HG02852 (cell line): Measurements from ENCODE around the gene DBH.

ENCODE experiments used
- ATAC-seq: cut with Tn5 transposase; IDR thresholded peaks from one replicate; pipeline ENCODE4 v1.9.1; 2021; ENCODE audit warnings: mild to moderate bottlenecking, moderate library complexity; ENCODE audit not compliant: unreplicated experiment

The DBH gene

DNA sequence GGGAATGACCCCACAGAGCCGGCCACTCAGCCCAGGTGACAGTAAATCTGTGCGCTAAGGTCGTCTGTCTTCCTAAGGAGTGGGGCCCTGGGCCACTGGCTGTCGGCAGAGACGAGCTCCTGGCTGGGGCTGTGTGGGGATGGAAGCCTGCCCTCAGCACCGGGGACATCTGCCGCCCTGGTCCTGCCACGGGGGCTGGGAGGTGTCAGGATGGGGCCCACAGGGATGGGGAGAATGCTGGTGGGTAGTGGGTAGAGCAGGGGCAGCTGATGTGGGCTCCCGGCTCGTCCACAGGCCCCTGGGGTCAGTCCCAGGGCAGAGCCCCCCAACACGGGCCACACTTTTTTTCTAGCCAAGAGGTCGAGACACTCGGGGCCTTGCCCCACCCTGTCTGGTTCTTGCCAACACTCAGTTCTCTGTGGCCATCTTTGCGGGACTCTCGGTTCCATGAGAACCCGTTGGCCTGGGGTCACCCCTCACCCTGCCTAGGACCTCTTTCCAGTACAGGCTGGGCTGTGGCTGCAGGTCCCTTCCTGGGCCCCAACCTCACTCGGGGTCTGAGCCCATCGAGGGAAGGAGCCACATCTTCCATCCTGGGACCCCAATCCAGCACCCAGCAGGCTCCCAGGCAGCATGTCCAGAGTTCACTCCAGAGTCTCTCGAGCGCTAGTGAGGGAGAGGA lies 45.0 kb downstream of the DBH start:
- no peak for ATAC-seq

DNA sequence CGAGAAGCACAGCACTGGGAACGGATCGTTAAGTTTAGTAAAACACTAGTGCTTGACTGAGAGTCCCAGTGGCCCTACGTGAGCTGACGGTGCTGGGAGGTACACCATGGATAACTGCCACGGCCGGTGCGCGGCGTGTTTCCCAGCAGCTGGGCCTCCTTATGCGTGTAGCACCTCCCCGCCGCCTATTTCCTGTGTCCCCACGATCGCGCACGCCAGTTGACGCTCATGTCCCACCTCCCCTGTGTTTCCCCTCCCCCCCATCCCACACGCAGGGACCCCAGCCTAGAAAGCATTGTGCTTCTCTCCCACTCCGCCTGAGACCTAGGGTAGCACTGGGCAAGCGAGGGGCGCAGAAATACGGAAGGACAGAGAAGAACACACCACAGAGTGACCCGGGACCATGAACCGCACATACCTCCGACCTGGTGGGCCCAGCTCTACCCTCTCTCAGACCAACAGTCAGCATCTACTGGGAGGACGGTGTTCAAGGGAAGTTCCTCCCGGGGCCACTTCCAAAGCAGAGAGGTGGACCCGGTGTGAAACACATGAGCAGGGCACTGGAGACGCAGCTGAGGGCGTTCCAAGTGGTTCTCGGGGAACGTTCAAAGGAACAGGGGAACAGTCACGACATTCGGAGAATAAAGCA lies 45.6 kb downstream of the DBH start:
- ATAC-seq: no peak

DNA sequence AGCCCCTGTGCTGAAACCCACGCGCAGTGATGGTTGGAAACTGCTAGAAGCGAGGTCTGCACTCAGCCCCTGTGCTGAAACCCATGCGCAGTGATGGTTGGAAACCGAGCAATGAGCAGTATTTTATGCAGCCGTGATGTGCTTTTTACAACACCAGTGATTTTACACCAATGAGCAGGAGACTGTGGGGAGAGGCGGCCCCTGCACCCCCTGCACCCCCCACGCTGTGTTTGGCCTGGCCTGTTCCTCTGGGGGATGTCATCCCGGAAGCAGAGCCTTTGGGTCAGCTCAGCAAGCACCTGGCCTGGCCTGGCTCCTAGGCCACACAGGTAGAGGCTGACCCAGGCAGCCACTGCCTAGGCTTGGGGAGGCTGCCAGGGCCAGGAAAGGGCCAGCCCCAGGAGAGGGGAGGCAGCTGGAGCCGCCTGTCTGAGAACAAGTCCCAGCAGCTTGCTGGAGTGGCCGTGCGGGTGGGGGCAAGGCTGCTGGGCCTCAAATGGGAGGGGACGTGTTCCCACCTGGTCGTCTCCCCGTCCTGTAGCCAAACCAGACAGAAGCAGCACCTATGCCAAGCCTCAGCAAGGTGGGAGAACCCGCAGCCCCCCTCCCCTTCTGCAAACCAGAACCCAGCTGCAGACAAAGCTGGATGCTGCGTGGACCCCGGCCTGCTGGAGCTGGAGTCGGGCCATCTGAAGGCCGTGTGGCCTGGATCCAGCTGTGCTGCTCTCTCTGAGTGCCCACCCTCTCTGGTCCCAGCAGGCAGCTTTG lies 46.8 kb downstream of the DBH start:
- no peak for ATAC-seq

DNA sequence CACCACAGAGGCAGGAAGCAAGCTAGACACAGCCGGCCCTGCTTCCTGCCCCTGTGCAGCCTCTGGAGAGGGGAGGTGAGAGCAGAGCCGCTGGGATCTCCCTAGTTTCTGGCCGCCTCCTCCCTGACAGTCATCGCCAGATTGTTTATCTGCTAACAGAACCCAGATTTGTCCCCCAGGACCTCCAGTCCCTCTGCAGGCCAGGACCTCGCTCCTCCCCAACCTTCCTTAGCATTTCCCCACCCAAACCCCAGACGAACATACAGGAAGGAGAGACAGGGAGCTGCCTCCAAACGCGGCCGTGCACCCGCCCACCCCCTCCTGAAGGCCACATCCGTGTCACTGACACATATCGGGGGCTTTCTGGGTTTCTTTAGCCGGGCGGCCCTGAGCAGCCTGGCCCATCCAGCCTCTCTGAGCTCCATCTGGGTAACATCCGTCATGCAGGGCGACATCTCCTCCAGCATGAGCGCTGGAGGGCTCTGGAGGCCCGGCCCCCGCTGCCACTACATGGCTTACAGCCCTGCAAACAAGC lies 47.5 kb downstream of the DBH start:
- no peak for ATAC-seq

DNA sequence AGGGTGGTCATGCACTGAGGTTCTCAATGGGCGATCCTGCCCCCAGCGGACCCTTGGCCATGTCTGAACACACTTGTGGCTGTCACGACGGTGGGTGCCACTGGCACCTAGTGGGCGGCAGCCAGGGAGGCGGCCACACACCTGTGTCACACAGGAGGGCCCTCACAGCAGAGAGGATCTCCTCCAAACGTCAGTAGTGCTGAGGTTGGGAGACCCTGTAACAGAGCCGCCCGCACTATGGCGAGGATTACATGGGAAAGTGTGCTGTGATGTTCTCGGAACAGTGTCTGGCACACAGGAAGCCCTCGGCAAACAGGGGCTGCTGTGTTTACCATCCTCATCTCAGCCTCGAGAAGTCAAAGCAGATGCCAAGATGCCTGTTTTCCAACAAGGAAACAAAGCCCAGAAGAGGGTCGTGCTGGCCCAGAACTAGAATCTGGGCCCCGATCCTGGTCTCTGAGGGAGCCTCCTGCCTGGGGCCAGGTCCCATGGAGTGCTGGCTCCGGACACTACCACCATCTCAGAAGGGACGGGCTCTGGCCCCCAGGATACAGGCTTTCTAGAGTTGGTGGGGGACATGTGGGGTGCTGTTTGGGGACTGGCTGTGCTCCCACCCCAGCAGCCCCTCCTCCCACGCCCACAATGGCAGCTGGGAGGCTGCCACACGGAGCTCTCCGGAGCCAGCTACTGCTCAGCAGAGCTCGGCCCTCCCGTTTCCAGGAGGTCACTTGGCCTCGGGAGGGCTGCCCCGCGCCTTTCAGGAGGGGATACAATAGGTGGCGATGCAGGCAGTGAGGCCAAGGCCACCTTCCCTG lies 48.2 kb downstream of the DBH start:
- no peak for ATAC-seq

DNA sequence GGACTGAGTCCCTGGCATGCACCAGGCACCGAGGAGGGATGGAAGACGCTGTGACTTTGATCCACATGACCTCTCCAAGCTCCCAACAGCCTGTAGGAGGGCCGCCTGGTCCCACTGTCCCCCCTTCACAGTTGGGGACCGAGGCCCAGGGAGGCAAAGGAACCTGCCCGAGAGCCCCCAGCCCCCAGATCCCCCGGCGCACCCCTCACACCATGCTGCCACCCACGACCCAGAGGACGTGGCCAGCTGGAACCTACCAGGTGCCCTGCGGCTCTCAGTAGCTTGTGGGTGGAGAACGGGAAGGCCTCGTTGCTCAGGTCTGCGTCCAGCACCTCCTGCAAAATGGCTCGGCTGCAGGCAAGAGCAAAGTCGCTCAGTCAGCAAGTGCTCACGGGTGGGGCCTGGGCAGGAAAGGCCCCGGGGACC lies 48.8 kb downstream of the DBH start:
- ATAC-seq: no peak

DNA sequence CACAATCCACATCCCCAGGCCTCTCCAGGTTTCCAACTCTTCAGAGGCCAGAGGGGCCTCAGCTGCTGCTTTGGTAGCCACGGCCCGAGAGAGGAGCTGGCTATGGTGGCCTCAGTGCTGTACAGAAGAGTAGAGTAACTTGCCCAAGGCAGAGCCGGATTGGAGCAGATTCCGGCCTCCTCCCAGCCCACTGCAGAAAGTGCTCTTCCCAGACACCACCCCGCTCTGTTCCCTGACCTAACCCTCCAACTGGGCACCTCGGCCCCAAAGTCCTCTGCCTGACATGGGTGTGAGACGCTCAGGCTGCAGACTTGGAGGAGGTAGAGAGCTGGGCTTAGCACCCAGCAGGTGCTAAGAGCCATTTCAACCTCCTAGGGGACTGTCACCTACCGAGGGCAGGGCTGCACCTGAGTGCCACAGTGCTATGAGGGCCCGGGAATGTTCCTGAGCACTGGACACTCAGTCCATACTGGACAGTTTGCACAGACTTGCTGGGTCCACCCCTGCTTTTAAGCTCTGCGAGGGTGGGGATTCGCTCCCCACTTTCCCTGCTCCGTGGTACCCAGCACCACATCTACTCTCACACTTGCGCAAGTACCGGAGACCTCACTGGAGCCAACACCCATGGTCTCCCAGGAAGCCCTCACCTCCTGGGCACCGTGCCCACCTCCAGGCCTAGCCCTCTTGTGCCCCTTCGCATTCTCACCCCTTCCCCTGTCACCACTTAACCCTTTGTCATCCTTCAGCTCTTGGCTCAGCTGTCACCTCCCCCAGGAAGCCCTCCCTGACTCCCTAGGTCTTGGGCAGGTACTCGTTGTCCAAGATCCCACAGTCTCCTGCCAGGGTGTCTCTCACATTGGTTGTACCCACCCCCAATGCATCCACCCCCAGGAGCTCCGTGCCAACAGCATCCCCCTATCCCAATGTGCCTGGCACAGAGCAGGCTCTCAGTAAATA lies 49.8 kb downstream of the DBH start:
- no peak for ATAC-seq

DNA sequence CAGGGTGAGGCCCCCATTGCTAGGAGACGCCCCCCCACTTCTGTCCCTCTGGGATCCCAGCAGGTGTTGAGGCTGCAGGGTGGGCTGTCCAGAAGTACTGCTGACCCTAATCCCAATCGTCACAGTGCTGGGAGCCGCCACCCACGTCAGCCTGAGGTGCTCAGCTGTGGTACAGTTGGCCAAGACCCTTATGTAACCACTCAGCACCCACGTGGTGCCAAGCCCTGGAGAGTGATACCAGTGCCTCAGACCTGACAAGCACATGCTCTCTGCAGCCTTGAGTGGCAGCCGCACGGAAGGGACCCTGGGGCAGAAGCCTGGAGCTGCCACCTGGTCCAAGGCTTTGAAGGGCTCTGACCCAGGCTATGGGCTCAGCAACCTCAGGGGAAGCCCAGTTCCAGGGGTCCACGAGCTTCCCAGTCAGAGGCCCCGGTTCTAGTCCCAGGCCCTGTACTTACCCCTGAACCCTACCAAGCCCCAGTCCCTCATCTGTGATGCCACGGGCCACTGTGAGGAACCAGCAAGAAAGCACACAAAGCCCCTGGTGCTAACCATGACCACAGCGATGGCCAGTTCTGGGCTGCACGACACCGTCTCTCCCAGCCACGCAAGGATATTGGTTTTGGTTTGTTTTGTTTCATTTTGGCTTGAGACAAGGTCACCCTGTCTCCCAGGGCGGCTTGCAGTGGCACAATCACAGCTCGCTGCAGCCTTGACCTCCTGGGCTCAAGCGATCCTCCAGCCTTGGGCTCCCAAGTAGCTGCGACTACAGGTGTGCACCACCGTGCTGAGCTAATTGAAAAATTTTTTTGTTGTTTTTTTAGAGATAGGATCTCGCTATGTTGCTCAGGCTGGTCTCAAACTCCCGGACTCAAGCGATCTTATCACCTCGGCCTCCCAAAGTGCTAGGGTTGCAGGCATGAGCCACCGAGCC lies 50.7 kb downstream of the DBH start:
- ATAC-seq: no peak

DNA sequence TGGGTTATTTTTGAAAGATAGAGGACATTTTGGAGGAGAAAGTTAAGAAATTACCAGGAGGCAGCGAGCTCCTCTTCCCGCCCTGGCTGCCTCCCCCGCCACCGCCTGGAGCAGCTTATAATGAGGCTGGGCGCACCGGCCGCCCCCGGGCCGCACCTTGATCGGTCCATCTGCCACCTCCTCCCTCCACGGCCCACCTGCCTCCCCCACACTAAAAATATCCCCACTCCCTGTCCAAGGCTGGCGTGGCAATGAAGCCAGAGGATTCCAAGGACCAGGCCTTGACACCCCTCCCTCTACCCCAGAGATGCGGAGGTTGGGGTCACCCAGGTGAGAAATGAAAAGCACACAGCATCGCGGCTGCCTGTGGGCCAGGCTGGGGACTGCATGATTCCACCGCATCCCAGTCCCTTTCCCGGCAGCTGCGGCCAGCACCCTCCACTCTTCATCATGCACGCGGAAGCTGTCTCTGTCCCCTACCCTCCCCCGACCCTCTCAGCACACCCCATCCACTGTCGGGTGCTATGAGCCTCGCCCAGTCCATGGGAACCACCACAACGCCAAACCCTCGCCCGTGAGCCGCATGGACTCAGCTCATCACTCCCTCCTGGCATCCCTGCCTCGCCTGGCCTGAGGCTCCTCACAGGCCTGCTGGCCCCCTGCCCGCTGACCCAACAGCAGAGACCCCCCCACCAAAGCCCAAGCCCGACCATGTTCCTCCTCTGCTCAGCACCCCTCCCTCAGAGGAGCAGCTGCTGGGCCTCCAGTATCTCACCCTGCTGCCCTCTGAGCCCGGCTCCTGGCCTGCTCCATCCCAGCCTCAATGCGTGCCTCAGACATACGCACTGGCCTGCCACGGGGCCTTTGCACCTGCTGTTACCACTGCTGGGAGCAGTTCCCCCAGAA lies 51.9 kb downstream of the DBH start:
- no peak for ATAC-seq

DNA sequence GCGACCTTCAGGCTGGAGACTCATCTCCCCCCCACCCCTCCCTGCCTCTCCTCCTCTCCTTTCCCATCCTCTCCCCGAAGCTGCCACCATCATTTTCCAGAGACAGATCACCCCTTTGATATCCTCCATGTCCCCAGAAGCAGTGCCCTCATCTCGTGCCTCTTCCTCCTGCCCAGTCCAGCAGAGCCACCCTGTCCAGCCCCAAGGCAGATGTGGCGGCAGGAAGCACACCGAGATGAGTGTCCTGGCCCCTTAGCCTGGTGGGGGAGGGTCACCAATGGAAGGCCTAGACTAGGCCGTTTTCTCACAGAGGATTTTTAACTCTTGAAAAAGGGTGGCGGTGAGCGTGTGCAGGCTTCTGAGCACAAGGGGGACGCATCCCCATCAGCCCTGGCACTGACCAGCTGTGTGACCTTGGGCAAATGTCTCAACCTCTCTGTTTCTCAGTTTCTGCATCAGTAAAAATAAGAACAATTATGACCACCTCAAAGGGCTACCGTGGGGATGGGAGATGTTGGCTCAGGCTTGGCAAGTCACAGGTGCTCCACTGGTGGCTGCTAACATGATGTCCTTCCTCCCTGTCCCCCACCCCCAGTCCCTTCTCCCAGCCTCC lies 53.1 kb downstream of the DBH start:
- ATAC-seq: no peak

DNA sequence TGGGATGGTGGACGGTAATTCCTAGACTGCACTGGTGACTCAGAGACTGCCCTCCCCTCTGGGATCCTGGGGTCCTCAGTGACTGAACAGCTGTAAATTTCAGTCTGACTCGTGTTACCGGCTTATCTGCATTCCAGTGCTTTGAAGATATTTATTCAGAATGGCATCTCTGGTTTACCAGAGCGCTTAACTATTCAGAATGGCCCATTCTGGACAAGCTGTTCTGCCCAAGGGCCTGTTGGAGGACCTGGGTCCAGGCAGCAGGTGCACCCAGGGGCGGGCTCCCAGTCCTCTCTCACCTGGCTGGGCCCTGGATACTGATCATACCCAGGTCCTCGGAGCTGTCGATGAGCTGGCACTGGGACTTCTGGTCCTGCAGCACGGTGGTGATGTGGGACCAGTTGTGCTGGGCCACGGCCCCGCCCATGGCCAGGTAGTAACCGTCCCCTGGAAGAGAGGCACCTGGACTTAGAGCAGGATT lies 54.0 kb downstream of the DBH start:
- no peak for ATAC-seq

DNA sequence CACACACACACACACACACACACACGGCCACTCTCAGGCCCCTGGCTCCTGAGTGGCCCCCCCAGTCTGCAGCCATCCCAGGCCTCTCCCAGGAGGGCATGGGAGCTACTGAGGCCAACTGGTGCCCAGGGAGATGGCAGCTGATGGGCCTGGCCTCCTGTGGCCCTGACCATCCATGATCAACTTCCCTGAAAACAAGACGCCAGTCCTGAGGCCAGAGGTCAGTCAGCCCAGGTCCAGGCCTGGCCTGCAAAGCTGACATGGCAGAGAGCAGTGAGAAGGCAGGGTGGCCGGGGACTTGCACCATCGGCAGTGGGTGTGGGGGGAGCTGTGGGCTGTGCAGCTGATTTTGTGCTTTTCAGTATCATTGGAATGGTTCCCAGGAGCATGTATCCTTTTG lies 55.0 kb downstream of the DBH start:
- no peak for ATAC-seq

DNA sequence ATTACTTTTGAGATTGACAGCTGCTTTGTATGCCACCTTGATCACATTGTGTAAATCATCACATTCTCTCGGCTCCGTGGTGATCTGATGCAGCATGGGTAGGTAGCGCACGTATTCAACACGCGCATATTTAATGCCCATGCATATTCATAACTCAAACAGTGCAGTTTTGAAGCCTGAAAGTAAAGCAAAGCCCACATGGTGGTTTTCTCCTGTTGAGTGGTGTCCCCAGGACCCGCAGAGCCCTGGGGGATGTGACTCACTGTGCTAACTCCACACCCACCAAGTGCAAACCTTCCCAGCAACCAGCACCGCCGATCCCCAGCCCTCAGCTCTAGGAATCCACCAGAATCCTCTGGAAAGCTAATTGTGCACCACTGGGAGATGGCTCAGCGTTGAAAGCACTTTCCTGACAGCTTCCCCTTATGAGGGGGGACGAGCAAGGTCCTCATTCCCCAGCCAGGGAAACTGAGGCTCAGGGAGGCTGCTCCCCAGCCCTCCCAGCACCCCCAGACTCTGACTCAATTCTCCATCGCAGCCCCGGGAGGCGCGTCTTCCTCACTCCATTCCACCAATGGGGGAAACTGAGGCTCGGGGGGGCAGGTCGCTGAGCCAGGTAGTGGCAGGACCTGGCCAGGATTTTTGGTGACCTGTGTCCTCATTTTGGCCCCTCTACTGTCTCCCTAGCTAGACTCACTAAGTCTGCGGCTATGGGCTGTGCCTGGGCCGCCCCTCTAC lies 55.6 kb downstream of the DBH start:
- no peak for ATAC-seq

DNA sequence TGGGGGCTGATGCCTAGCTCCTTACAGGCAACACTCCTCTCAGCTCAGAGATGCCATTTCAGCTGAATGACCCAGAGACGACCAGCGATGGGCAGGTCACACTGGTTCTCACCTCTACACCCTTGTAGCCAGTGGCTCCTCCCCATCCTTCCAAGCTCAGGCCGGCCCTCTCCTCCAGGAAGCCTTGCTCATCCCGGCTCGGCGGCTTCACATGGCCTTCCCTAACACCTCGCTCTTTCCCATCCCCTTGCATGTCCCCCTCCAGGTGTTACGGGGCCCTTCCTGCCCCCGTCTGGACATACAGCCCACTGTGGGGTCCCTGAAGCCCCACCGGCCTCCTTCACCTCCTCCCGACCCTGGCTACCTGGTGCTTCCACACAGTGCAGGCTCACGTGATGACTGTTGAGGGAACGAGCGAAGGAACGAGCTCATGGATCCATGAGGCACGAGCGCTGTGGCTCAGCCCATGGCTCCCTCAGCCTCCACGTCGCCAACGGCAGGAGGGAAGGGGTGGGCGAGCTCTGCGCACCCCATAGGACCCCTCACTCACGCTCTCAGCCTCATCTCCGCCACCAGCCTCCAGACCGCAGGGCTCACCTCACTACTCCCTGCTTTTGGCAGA lies 56.3 kb downstream of the DBH start:
- ATAC-seq: no peak

DNA sequence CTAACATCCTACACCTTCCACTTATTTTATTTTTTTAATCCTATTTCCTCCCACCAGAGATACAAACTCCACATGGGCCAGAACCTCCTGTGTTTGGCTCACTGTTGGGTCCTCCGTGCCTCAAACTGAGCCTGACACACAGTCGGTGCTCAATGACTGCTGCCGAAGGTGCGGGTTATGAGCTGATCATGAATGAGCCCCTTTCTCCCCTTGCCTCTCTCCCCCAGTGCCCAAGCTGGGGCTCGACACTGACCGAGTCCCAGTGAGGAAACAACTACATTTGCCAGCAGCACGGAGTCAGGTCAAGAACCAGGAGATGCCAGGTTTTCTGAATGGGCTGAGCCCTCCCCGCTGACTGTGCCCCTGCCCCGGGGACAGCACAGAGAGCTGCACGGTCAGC lies 57.0 kb downstream of the DBH start:
- no peak for ATAC-seq
